Measurements from ENCODE around the gene RAB17.

The RAB17 gene

GRCh38 chr2:237533668-237534161 lies 56.8 kb downstream of the RAB17 start:
- DNase-seq: no peak

GRCh38 chr2:237532160-237532559 lies 58.4 kb downstream of the RAB17 start:
- no peak for DNase-seq

GRCh38 chr2:237530472-237531433 lies 59.8 kb downstream of the RAB17 start:
- DNase-seq: no peak

GRCh38 chr2:237529452-237530402 lies 60.8 kb downstream of the RAB17 start:
- no peak for DNase-seq

GRCh38 chr2:237527766-237528165 lies 62.8 kb downstream of the RAB17 start:
- DNase-seq: no peak

- no peak for DNase-seq
Observed at GRCh38 chr2:237527233-237527632, 63.3 kb downstream of the RAB17 start.

GRCh38 chr2:237525559-237526157 lies 64.9 kb downstream of the RAB17 start:
- no peak for DNase-seq

GRCh38 chr2:237524631-237525030 lies 65.9 kb downstream of the RAB17 start:
- DNase-seq: no peak

Data from activated CD4-positive, CD25-positive, alpha-beta regulatory T cell treated with anti-CD3 and anti-CD28 coated beads, Interleukin-2, amount 50 U/mL, for 72 hours (primary cell).